Measurements from ENCODE around the gene ZMYND12. TPM values are rescaled to one million over a fixed set of nuclear protein-coding genes. Genes with fewer than 3 reads are reported as not detected.

The ZMYND12 gene
- polyA plus RNA-seq, 1 donor from 2014 or later, result 0.21 TPM

- H3K9ac ChIP-seq (ENCODE audit: low read length), result no peak overlapping the region
- H3K27me3 ChIP-seq (ENCODE audit: insufficient read depth, low read depth, low read length), result no peaks in the 10 kb centered on the region
- H3F3A ChIP-seq (ENCODE audit: insufficient read depth, low read length, poor library complexity, severe bottlenecking), result no peaks in the 10 kb centered on the region
- H3K36me3 ChIP-seq (ENCODE audit: insufficient read depth, low read length), result no peaks in the 10 kb centered on the region
- H4K20me1 ChIP-seq (ENCODE audit: insufficient read depth), result no peaks in the 10 kb centered on the region
- no peaks in the 10 kb centered on the region for H3K9me3 ChIP-seq (ENCODE audit: low read length)
- no peak overlapping the region for H2AFZ ChIP-seq (ENCODE audit: low read depth, low read length)
- no peak overlapping the region for H3K4me2 ChIP-seq (ENCODE audit: low read length)
- no peak overlapping the region for H3K27ac ChIP-seq (ENCODE audit: low read length)
- H3K79me2 ChIP-seq (replicated peaks; ENCODE audit: insufficient read depth, low read length), result peaks cover 27% of the 10 kb centered on the region
- no peak overlapping the region for H3K4me3 ChIP-seq (ENCODE audit: low read length)
- no peaks in the 10 kb centered on the region for H3K9me2 ChIP-seq (ENCODE audit: insufficient read depth, low read length)
- TF ChIP-seq SMC3 (conservative IDR thresholded peaks at IDR 0.05; ENCODE audit: poor library complexity) (no peak), POLR2AphosphoS5 (IDR thresholded peaks at IDR 0.05) (no peak), EP300 (conservative IDR thresholded peaks at IDR 0.05; ENCODE audit: poor library complexity, severe bottlenecking) (no peak), CTCF (IDR thresholded peaks at IDR 0.05; ENCODE audit: poor library complexity, severe bottlenecking) (no peak), EZH2 (IDR thresholded peaks at IDR 0.05; ENCODE audit: borderline replicate concordance, insufficient read depth, low read length, poor library complexity, severe bottlenecking) (no peak), RAD21 (conservative IDR thresholded peaks at IDR 0.05) (no peak), MXI1 (conservative IDR thresholded peaks at IDR 0.05; ENCODE audit: poor library complexity, severe bottlenecking) (no peak), TAF1 (IDR thresholded peaks at IDR 0.05; ENCODE audit: low read depth) (no peak), REST (IDR thresholded peaks at IDR 0.05; ENCODE audit: borderline replicate concordance) (no peak)
These were observed 5.4 kb upstream of the ZMYND12 start for GRCh38 chr1:42461196-42461595.

GRCh38 chr1:42456754-42457089 is 900 bp upstream of the ZMYND12 start:
- no peaks in the 10 kb centered on the region for H3K9me3 ChIP-seq (ENCODE audit: low read length)
- peak overlapping the region; percentile 82 for H3K9ac ChIP-seq (ENCODE audit: low read length)
- no peaks in the 10 kb centered on the region for H3K36me3 ChIP-seq (ENCODE audit: insufficient read depth, low read length)
- peak overlapping the region; percentile 70 for H2AFZ ChIP-seq (ENCODE audit: low read depth, low read length)
- H3F3A ChIP-seq (ENCODE audit: insufficient read depth, low read length, poor library complexity, severe bottlenecking), result no peaks in the 10 kb centered on the region
- peak overlapping the region; percentile 76 for H3K27ac ChIP-seq (ENCODE audit: low read length)
- TF ChIP-seq EP300 (conservative IDR thresholded peaks at IDR 0.05; ENCODE audit: poor library complexity, severe bottlenecking) (no peak), REST (IDR thresholded peaks at IDR 0.05; ENCODE audit: borderline replicate concordance) (no peak)
- H3K4me2 ChIP-seq (ENCODE audit: low read length), result peak overlapping the region; percentile 62
- peaks cover 4% of the 10 kb centered on the region for H3K79me2 ChIP-seq (replicated peaks; ENCODE audit: insufficient read depth, low read length)
- H3K9me2 ChIP-seq (ENCODE audit: insufficient read depth, low read length), result no peaks in the 10 kb centered on the region
- H4K20me1 ChIP-seq (ENCODE audit: insufficient read depth), result no peaks in the 10 kb centered on the region
- H3K27me3 ChIP-seq (ENCODE audit: insufficient read depth, low read depth, low read length), result no peaks in the 10 kb centered on the region
- H3K4me3 ChIP-seq (ENCODE audit: low read length), result peak overlapping the region; percentile 84
